C4-2B (cell line): ENCODE data around the gene COL1A1.

Experiments
- CTCF ChIP-seq: fragments of 450-650 bp; conservative IDR thresholded peaks from 2 replicates; pipeline ENCODE4 v1.5.1; 2017; ENCODE audit warnings: mild to moderate bottlenecking
- ZFX ChIP-seq: fragments of 450-650 bp; IDR thresholded peaks from 2 replicates; pipeline ENCODE4 v1.6.1; 2017

- no peak for TF ChIP-seq CTCF
- TF ChIP-seq ZFX: no peak
Observed at GRCh38 chr17:50189550-50190292, 11.7 kb downstream of the COL1A1 start.
